Measurements from ENCODE around the gene ROBO1.

The ROBO1 gene

DNA sequence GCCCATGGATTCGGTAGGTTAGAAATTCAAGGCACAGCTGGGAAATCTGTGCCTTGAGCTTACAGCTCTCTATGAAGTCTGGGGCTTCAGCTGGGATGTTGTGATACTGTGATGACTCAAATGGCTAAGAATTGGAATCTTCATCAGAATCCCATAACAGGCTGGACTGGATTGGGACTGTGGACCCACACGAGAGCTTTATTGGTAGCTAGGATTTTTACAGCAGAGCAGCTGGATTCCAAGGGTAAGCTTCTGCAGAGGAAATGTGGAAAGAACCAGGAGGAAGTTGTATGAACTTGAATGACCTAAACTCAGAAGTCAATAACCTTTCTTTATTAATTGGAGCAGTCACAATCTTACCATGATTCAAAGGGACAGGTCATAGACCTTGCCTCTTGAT, 1187.1 kb downstream of the ROBO1 start:
- no peak for DNase-seq

DNA sequence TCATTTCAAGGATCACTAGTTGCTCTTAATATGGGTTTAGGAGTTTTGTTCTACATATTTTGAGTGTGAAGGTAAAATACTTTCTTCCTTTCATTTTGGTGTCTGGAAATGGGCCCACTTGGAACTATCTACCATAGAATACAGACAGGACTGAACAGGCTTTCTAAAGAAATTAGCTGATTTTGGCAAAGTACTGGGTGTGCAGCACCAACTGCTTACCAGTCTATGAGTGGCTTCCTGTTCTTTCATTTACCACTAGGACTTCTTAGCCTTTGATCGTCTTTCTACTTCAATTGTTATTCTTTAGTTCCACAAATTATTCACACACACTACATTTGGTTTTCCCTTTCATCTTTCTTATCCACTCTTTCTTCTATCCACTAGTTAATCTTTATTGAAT, 1196.3 kb downstream of the ROBO1 start:
- no peak for DNase-seq

DNA sequence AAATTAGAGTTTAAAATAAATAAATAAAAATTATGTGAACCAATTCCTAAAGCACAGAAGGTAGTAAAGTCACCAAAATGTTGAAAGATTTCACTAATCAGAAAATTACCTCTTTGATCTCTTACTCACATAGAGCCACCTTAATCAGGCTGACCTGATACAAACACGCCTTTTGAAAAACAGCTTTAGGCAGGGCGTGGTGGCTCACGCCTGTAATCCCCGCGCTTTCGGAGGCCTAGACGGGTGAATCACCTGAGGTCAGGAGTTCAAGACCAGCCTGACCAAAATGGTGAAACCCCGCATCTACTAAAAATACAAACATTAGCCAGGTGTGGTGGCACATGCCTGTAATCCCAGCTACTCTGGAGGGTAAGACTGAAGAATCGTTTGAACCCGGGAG, 1197.3 kb downstream of the ROBO1 start:
- no peak for DNase-seq

DNA sequence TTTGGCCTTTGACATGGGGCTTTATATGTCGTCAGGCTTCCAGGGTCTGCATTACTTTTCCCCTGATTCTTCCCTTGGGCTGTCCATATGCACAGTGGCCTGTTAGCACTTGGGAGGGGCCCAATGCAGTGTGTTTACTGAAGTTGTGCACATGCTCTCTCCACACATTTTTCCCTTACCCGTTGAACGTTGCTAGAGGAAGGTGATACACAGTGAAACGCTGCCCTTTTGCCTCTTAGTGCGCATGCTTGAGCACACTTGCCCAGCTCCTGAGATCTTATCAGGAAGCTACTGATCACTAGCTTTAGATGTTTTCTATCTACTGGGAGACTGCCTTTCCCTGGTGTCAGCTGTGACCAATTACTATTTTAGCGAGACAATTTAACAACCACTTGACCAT, 1198.0 kb downstream of the ROBO1 start:
- DNase-seq, result no peak

DNA sequence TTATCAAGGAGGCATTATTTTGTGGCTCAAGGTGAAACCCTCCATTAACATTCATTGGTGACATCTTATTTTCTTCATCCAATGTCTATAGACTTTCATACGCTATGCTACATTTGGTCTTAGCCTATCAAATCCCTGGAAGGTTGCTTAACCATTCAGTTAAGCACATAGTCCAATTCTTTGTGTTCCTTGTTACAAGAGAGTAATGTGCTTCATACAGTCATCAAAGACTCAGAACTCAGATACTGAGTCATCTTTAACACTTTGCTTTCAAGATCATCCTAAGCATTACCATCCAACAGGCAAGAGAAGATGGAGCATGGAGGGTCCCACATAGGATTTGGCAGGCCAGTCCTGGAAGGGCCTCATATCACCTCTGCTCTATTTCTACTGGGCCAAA, 1202.1 kb downstream of the ROBO1 start:
- DNase-seq, result no peak

DNA sequence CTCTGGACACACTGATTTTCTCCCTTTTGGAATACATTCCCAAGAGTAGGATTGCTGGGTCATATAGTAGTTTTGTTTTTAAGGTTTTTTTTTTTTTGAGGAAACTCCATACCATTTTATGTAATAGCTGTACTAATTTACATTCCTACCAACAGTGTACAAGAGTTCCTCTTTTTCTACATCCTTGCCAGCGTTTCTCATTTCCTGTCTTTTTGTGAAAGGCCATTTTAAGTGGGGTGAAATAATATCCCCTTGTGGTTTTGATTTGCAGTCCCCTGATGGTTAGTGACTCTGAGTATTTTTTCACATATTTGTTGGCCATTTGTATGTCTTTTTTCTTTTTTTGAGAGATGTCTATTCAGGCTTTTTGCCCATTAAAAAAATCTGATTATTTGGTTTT, 1205.5 kb downstream of the ROBO1 start:
- no peak for DNase-seq
